ENCODE results near the gene USP54.
A peak's percentile ranks its signal among the peaks of the same experiment; 100 is the strongest.

Gene USP54

DNA sequence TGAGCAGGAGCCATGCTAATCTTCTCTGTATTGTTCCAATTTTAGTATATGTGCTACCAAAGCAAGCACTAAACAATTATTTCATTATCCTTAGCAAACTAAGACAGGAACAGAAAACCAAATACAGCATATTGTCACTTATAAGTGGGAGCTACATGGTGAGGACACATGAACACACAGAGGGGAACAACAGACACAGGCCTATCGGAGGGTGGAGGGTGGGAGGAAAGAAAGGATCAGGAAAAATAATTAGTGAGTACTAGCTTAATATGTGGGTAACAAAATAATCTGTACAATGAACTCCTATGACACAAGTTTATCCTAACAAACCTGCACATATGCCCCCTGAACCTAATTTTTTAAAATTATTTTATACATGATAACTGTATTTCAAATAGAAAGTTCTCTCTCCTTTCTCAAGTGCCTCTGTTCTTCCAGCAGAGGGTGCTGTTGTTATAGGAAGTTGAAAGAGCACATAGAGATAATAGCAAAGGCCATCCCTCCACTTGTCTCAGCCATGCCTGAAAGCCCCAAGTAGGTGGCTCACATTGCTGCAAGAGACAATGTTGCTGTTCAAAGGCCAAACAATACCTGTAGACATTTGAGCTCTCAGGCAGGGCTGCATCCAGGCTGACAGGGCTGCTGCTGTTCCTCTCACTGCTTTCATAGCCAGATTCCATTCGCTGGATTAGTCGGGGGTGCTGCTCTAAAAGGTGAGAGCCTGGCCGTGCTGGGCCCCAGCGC, 61.9 kb downstream of the USP54 start:
- Histone ChIP-seq H3K27ac (ENCODE audit: poor library complexity, severe bottlenecking) (no peak overlapping the region), H3K27me3 (ENCODE audit: insufficient read depth, poor library complexity, severe bottlenecking) (no peaks in the 10 kb centered on the region), H3K4me1 (ENCODE audit: insufficient read depth, poor library complexity, severe bottlenecking) (no peaks in the 10 kb centered on the region), H3K36me3 (ENCODE audit: low read depth) (no peaks in the 10 kb centered on the region; the same call in 1 of the 2 replicates), H3K4me3 (ENCODE audit: severe bottlenecking) (no peak overlapping the region), H3K9me3 (ENCODE audit: severe bottlenecking) (no peaks in the 10 kb centered on the region)
- DNase-seq (ENCODE audit: low spot score), result no peak
- ATAC-seq (ENCODE audit: low read depth), result peak; percentile 72; the same call in 2 of the 3 replicates
- TF ChIP-seq, protein P1, sequence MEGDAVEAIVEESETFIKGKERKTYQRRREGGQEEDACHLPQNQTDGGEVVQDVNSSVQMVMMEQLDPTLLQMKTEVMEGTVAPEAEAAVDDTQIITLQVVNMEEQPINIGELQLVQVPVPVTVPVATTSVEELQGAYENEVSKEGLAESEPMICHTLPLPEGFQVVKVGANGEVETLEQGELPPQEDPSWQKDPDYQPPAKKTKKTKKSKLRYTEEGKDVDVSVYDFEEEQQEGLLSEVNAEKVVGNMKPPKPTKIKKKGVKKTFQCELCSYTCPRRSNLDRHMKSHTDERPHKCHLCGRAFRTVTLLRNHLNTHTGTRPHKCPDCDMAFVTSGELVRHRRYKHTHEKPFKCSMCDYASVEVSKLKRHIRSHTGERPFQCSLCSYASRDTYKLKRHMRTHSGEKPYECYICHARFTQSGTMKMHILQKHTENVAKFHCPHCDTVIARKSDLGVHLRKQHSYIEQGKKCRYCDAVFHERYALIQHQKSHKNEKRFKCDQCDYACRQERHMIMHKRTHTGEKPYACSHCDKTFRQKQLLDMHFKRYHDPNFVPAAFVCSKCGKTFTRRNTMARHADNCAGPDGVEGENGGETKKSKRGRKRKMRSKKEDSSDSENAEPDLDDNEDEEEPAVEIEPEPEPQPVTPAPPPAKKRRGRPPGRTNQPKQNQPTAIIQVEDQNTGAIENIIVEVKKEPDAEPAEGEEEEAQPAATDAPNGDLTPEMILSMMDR (IDR thresholded peaks at IDR 0.05; ENCODE audit: poor library complexity, severe bottlenecking), result peak; percentile 89

DNA sequence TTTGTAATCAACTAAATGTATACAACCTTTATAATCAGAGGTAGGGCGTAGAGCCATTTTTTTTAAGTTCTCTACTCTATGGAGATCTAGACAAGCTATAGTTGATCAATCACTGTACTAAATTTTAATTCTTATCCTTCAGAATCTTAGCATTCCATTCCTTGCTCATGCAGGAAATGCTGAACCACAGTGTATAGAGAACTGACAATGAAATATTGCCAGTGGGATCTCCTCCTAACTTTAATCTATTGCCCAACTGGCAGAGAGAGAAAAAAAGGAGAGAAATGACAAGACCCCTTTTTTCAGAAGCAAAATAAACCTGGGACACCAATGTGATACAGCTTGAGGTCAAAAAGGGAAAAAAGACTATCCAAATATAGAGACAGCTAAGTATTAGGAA, 68.9 kb downstream of the USP54 start:
- ATAC-seq (ENCODE audit: low read depth), result no peak
- Histone ChIP-seq H3K4me3 (ENCODE audit: severe bottlenecking) (no peak overlapping the region), H3K4me1 (ENCODE audit: insufficient read depth, poor library complexity, severe bottlenecking) (no peaks in the 10 kb centered on the region), H3K36me3 (ENCODE audit: low read depth) (no peaks in the 10 kb centered on the region; the same call in 1 of the 2 replicates), H3K27ac (ENCODE audit: poor library complexity, severe bottlenecking) (no peak overlapping the region), H3K27me3 (ENCODE audit: insufficient read depth, poor library complexity, severe bottlenecking) (no peaks in the 10 kb centered on the region), H3K9me3 (ENCODE audit: severe bottlenecking) (no peaks in the 10 kb centered on the region)
- DNase-seq (ENCODE audit: low spot score), result no peak
- TF ChIP-seq, protein P1 (IDR thresholded peaks at IDR 0.05; ENCODE audit: poor library complexity, severe bottlenecking), result no peak

DNA sequence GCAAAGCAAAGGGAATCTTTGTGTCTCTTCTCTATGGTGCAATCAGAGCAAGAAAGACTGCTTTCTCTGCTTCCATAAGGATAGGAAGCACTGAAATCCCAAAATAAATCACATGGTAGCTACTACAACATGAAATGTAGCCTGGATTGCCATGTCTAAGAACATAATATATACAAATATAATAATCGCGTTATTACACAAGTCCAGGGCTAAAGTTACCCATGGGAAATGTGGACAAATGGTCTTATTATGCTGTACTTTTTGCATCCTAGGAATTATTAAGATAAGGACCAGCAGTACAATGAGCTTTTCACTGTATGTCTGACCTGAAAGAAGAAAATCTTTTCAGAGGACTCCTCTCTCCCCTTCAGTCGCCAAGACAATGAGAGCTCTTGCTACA, 71.8 kb downstream of the USP54 start:
- Histone ChIP-seq H3K9me3 (ENCODE audit: severe bottlenecking) (no peaks in the 10 kb centered on the region), H3K4me1 (ENCODE audit: insufficient read depth, poor library complexity, severe bottlenecking) (no peaks in the 10 kb centered on the region), H3K27me3 (ENCODE audit: insufficient read depth, poor library complexity, severe bottlenecking) (no peaks in the 10 kb centered on the region), H3K36me3 (ENCODE audit: low read depth) (no peaks in the 10 kb centered on the region), H3K4me3 (ENCODE audit: severe bottlenecking) (no peak overlapping the region), H3K27ac (ENCODE audit: poor library complexity, severe bottlenecking) (no peak overlapping the region)
- TF ChIP-seq, protein P1 (IDR thresholded peaks at IDR 0.05; ENCODE audit: poor library complexity, severe bottlenecking), result no peak
- ATAC-seq (ENCODE audit: low read depth) (no peak), DNase-seq (ENCODE audit: low spot score) (no peak)

DNA sequence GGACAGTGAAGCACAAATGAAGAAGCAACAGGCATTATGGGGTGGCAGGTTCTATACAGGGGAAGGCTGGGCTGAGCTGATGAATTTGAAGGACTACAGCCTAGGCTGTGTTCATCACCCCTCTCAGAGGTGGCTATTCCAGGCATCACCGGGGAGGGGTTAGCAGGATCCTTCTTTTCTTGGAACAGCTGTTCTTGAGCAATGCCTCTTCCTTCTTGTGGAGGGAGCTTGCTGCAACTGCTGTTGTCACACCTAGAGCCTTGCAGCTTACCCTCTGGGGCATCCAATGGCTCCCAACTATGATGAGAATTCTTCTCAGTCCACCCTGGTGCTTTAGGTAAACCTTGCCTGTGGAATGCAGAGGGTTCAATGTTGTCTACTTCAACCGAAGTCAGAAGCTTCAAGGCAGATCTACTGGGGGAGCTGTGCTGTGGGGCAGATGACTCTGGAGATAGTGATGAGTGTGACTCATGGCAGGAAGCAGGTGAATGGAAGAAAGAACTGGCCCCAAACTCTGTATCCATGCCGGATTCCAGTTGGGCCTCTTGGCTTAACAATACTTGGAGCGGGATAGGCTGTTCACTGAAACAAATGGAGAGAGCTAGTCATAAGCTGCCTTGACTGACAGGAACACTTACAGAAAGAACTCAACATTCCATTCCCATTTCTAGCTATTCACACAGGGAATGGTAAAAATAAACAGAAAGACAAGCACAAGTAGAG, 73.8 kb downstream of the USP54 start:
- H3K36me3 ChIP-seq (ENCODE audit: low read depth), result no peaks in the 10 kb centered on the region
- no peak overlapping the region for H3K27ac ChIP-seq (ENCODE audit: poor library complexity, severe bottlenecking)
- TF ChIP-seq, protein P1 (IDR thresholded peaks at IDR 0.05; ENCODE audit: poor library complexity, severe bottlenecking), result no peak
- DNase-seq (ENCODE audit: low spot score) (no peak), ATAC-seq (ENCODE audit: low read depth) (peak; percentile 61; the same call in 2 of the 3 replicates)
- no peaks in the 10 kb centered on the region for H3K9me3 ChIP-seq (ENCODE audit: severe bottlenecking)
- H3K4me1 ChIP-seq (ENCODE audit: insufficient read depth, poor library complexity, severe bottlenecking), result no peaks in the 10 kb centered on the region
- no peak overlapping the region for H3K4me3 ChIP-seq (ENCODE audit: severe bottlenecking)
- H3K27me3 ChIP-seq (ENCODE audit: insufficient read depth, poor library complexity, severe bottlenecking), result no peaks in the 10 kb centered on the region
